OCI-LY3 (cell line): Measurements from ENCODE around the gene TMEM132D.

Experiments used
- CTCF ChIP-seq: fragments of 200-600, 300-600 bp; sonication (generic); IDR thresholded peaks from 2 replicates; pipeline ENCODE4 v1.5.1; 2014; ENCODE audit warnings: antibody characterized with exemption, low read length, low read depth
- EZH2phosphoT487 ChIP-seq: fragments of 200-600 bp; shearing (Covaris generic); IDR thresholded peaks from 2 replicates; pipeline ENCODE4 v1.6.1; 2018; ENCODE audit warnings: antibody characterized with exemption, mixed run types, low read depth

- TF ChIP-seq EZH2phosphoT487 (no peak), CTCF (no peak)
Measured at GRCh38 chr12:129195081-129195480, 708.7 kb downstream of the TMEM132D start.
